Measurements from ENCODE around the gene NTM. TPM values are rescaled to one million over a fixed set of nuclear protein-coding genes. Genes with fewer than 3 reads are reported as not detected.

Gene NTM
- total and polyA plus RNA-seq, 2 donors (not counting 3 experiments of a cell fraction or from before 2014, with no cell fraction given), result 1.00 to 1.1 TPM

GRCh38 chr11:131822506-131822905 is 452.1 kb downstream of the NTM start:
- dilution Hi-C loops (cut with MboI; ENCODE audit: extremely low pct_ligation_motif_present, low sequenced_read_pairs), result no loop called here
- no peak overlapping the region for H3K4me2 ChIP-seq (ENCODE audit: insufficient read depth, low read length)
- intact Hi-C loops (cut with micrococcal nuclease), result no loop called here
- H2AFZ ChIP-seq (ENCODE audit: low read depth, low read length), result no peak overlapping the region
- H3K27ac ChIP-seq (ENCODE audit: insufficient read depth, low read depth, low read length), result no peak overlapping the region
- H3K4me3 ChIP-seq (replicated peaks in 1 of 3; ENCODE audit: insufficient read depth in 1 of 3, low read depth in 1 of 3, low read length in 3 of 3), result no peak overlapping the region
- no peak for FAIRE-seq
- no peaks in the 10 kb centered on the region for H3K4me1 ChIP-seq (ENCODE audit: control insufficient read depth, extremely low read depth, insufficient read depth, low read length)
- no peaks in the 10 kb centered on the region for H3K36me3 ChIP-seq (ENCODE audit: control insufficient read depth in 2 of 2, extremely low read depth in 1 of 2, insufficient read depth in 2 of 2, low read length in 2 of 2)
- TF ChIP-seq JUN (IDR thresholded peaks at IDR 0.05; ENCODE audit: borderline replicate concordance, insufficient read depth, insufficient read length, low read depth) (no peak), POLR2A (IDR thresholded peaks at IDR 0.05; ENCODE audit: low read depth, low read length) (no peak), MYC (IDR thresholded peaks at IDR 0.05; ENCODE audit: low read depth, low read length) (no peak), FOS (IDR thresholded peaks at IDR 0.05; ENCODE audit: borderline replicate concordance, insufficient read depth, low read length) (no peak), CTCF (IDR thresholded peaks at IDR 0.05; ENCODE audit: extremely low read depth in 1 of 2, insufficient read depth in 1 of 2, low read depth in 1 of 2, low read length in 2 of 2) (no peak), EZH2 (IDR thresholded peaks at IDR 0.05; ENCODE audit: borderline replicate concordance, low read depth, low read length, severe bottlenecking) (no peak), POLR2AphosphoS5 (IDR thresholded peaks at IDR 0.05; ENCODE audit: insufficient read depth, low read depth, low read length) (no peak), GATA2 (IDR thresholded peaks at IDR 0.05; ENCODE audit: insufficient read depth, insufficient read length, low read depth, low read length) (no peak)
- TF ChIP-seq, protein P1, sequence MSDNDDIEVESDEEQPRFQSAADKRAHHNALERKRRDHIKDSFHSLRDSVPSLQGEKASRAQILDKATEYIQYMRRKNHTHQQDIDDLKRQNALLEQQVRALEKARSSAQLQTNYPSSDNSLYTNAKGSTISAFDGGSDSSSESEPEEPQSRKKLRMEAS (IDR thresholded peaks at IDR 0.05; ENCODE audit: insufficient read depth, insufficient read length), result no peak
- peaks cover 25 to 44% of the 10 kb centered on the region in 2 experiments for H3K27me3 ChIP-seq (ENCODE audit: control insufficient read depth in 2 of 2, insufficient read depth in 2 of 2, low read length in 2 of 2)
- no peaks in the 10 kb centered on the region for H3K9me3 ChIP-seq (replicated peaks; ENCODE audit: control insufficient read depth, insufficient read depth, low read length)
- CTCF ChIA-PET, result interaction anchor here (1.1 to 1.3 kb wide), 2 partner anchors 9 to 74 kb away, joined by 3 to 4 read pairs; no protein-coding TSS in a partner anchor
- H3K9ac ChIP-seq (replicated peaks; ENCODE audit: extremely low read depth, insufficient read depth, low read length), result no peak overlapping the region
- no TSS peak for BruUV-seq (replicated peaks)
- H3K9me1 ChIP-seq (replicated peaks; ENCODE audit: control insufficient read depth, extremely low read depth, insufficient read depth, low read length), result no peaks in the 10 kb centered on the region
- H3K79me2 ChIP-seq (ENCODE audit: control insufficient read depth, insufficient read depth, low read length), result no peaks in the 10 kb centered on the region
- DNase-seq (ENCODE audit: low read depth, low spot score), result no peak
- no peaks in the 10 kb centered on the region for H4K20me1 ChIP-seq (replicated peaks; ENCODE audit: control insufficient read depth, extremely low read depth, insufficient read depth, low read length)
- POLR2A ChIA-PET, result no interaction called here

Data from endothelial cell of umbilical vein (primary cell).